ENCODE results near the gene PRICKLE2. TPM values are rescaled to one million over a fixed set of nuclear protein-coding genes. Genes with fewer than 3 reads are reported as not detected.

PRICKLE2 gene
- total and polyA plus RNA-seq, 10 donors = 0.27 to 11.4 (median 5.4) TPM

- Histone ChIP-seq H3K4me3 (no peak overlapping the region), H3K27me3 (replicated peaks in 1 of 7) (no peaks in the 10 kb centered on the region), H3K9me3 (no peaks in the 10 kb centered on the region), H3K36me3 (peaks cover 0 to 7% (median 2%) of the 10 kb centered on the region in 6 donors), H3K27ac (no peak overlapping the region), H3K4me1 (no peaks in the 10 kb centered on the region)
- intact Hi-C loops (cut with DNase I; ENCODE audit: low total_unique reads) = no loop called here
- TF ChIP-seq CTCF (IDR thresholded peaks at IDR 0.05 in 8 of 11, conservative IDR thresholded peaks at IDR 0.05 in 3 of 11) (no peak), POLR2A (IDR thresholded peaks at IDR 0.05) (no peak), POLR2AphosphoS5 (IDR thresholded peaks at IDR 0.05) (no peak)
- 59 to 71% (median 66%) methylated on average over 3 of the region's 3 CpGs for WGBS, 5 donors
- no peak for DNase-seq
Observed at GRCh38 chr3:64098670-64099069, 126.6 kb downstream of the PRICKLE2 start.

- Histone ChIP-seq H3K4me1 (no peaks in the 10 kb centered on the region), H3K36me3 (peaks cover 0 to 7% (median 2%) of the 10 kb centered on the region in 6 donors), H3K27me3 (replicated peaks in 1 of 7) (no peaks in the 10 kb centered on the region), H3K9me3 (no peaks in the 10 kb centered on the region), H3K27ac (no peak overlapping the region), H3K4me3 (no peak overlapping the region)
- 81 to 90% (median 86%) methylated on average over 5 of the region's 5 CpGs for WGBS, 5 donors
- intact Hi-C loops (cut with DNase I; ENCODE audit: low total_unique reads) = no loop called here
- TF ChIP-seq CTCF (IDR thresholded peaks at IDR 0.05 in 8 of 11, conservative IDR thresholded peaks at IDR 0.05 in 3 of 11) (no peak), POLR2A (IDR thresholded peaks at IDR 0.05) (no peak), POLR2AphosphoS5 (IDR thresholded peaks at IDR 0.05) (no peak)
- no peak for DNase-seq
Observed at GRCh38 chr3:64097920-64098319, 127.3 kb downstream of the PRICKLE2 start.

GRCh38 chr3:64095802-64096201 lies 129.5 kb downstream of the PRICKLE2 start:
- peaks cover 0 to 7% (median 2%) of the 10 kb centered on the region in 6 donors for H3K36me3 ChIP-seq
- no peaks in the 10 kb centered on the region for H3K9me3 ChIP-seq
- TF ChIP-seq POLR2AphosphoS5 (IDR thresholded peaks at IDR 0.05) = no peak
- no peak for TF ChIP-seq CTCF (IDR thresholded peaks at IDR 0.05 in 8 of 11, conservative IDR thresholded peaks at IDR 0.05 in 3 of 11)
- TF ChIP-seq POLR2A (IDR thresholded peaks at IDR 0.05) = no peak
- intact Hi-C loops (cut with DNase I; ENCODE audit: low total_unique reads) = no loop called here
- H3K4me1 ChIP-seq = no peaks in the 10 kb centered on the region
- H3K27ac ChIP-seq = no peak overlapping the region
- H3K27me3 ChIP-seq (replicated peaks in 1 of 7) = no peaks in the 10 kb centered on the region
- no peak overlapping the region for H3K4me3 ChIP-seq
- no peak for DNase-seq
- 72 to 82% (median 75%) methylated on average over 3 of the region's 3 CpGs for WGBS, 5 donors

GRCh38 chr3:64094713-64095079 lies 130.6 kb downstream of the PRICKLE2 start:
- no peaks in the 10 kb centered on the region for H3K27me3 ChIP-seq (replicated peaks in 1 of 7)
- intact Hi-C loops (cut with DNase I; ENCODE audit: low total_unique reads) = no loop called here
- DNase-seq = no peak
- peaks cover 0 to 7% (median 2%) of the 10 kb centered on the region in 6 donors for H3K36me3 ChIP-seq
- H3K4me1 ChIP-seq = no peaks in the 10 kb centered on the region
- H3K4me3 ChIP-seq = no peak overlapping the region
- no peak overlapping the region for H3K27ac ChIP-seq
- WGBS, 5 donors = 89 to 99% (median 94%) methylated on average over 2 of the region's 2 CpGs
- no peak for TF ChIP-seq POLR2A (IDR thresholded peaks at IDR 0.05)
- TF ChIP-seq POLR2AphosphoS5 (IDR thresholded peaks at IDR 0.05) = no peak
- no peak for TF ChIP-seq CTCF (IDR thresholded peaks at IDR 0.05 in 8 of 11, conservative IDR thresholded peaks at IDR 0.05 in 3 of 11)
- H3K9me3 ChIP-seq = no peaks in the 10 kb centered on the region

All from spleen (tissue), 11 donors.